HUES48 (cell line): ENCODE data around the gene CPM.

ENCODE experiments used
- H3K27ac ChIP-seq: one replicate; pipeline ENCODE4 v1.7.0; 2013; ENCODE audit warnings: low read depth, low read length, inconsistent platforms
- H3K27me3 ChIP-seq: 2 replicates; pipeline ENCODE4 v1.6.1; 2013; ENCODE audit warnings: mild to moderate bottlenecking, low read length; ENCODE audit not compliant: control insufficient read depth, insufficient read depth
- H3K36me3 ChIP-seq: 2 replicates; pipeline ENCODE4 v1.6.1; 2013; ENCODE audit warnings: low read length; ENCODE audit not compliant: control insufficient read depth, insufficient read depth
- H3K4me1 ChIP-seq: 2 replicates; pipeline ENCODE4 v1.6.1; 2013; ENCODE audit warnings: mild to moderate bottlenecking, low read length; ENCODE audit not compliant: control insufficient read depth, insufficient read depth
- H3K4me3 ChIP-seq: 2 replicates; pipeline ENCODE4 v1.5.1; 2013; ENCODE audit warnings: mild to moderate bottlenecking, low read depth, low read length
- H3K9ac ChIP-seq: 2 replicates; pipeline ENCODE4 v1.6.1; 2013; ENCODE audit warnings: mild to moderate bottlenecking, low read depth, low read length, moderate library complexity
- H3K9me3 ChIP-seq: 2 replicates; pipeline ENCODE4 v1.6.1; 2013; ENCODE audit warnings: low read length; ENCODE audit not compliant: control insufficient read depth, insufficient read depth

Gene CPM

DNA sequence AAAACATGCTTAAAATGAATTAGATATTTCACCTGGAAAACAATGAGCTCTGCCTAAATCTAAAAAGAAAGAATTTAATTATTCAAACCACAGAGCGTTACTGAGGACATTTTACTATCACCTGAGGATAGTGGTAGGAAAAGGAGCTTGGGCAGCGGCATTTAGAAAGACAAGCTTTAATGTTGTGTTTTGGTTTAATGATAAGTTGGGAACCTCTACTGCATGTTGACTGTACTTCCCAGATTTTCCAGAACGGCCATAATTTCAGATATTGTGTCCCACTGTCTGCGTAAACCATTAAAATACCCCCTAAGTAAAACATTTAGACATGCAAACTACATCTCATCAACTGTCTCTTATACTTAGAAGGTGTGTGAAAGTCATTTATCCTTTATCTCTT is 55.4 kb downstream of the CPM start:
- H3K9me3 ChIP-seq: no peaks in the 10 kb centered on the region
- H3K9ac ChIP-seq: no peak overlapping the region
- no peak overlapping the region for H3K27ac ChIP-seq
- no peaks in the 10 kb centered on the region for H3K36me3 ChIP-seq
- no peak overlapping the region for H3K4me3 ChIP-seq
- H3K4me1 ChIP-seq: no peaks in the 10 kb centered on the region
- no peaks in the 10 kb centered on the region for H3K27me3 ChIP-seq

DNA sequence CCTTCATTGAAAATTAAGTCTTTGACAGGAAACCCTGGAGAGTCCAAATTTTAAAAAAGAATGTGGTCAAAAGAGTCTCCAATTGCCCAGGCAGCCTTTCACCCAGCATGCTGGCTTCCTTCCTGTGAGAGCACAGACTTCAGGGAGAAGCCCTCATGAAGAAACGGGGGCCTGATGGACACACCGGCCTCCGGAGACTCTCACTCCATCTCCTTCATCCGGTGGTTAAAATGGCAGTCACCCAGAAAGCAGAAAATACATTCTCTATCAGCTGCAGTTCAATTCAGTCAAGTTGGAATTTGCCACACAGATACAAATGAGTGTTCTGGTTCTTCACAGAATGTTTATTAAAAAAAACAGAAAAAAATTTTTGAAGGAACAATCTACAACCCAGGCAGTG is 56.5 kb downstream of the CPM start:
- no peak overlapping the region for H3K4me3 ChIP-seq
- H3K27ac ChIP-seq: no peak overlapping the region
- H3K4me1 ChIP-seq: no peaks in the 10 kb centered on the region
- H3K27me3 ChIP-seq: no peaks in the 10 kb centered on the region
- H3K9me3 ChIP-seq: no peaks in the 10 kb centered on the region
- no peaks in the 10 kb centered on the region for H3K36me3 ChIP-seq
- H3K9ac ChIP-seq: no peak overlapping the region

DNA sequence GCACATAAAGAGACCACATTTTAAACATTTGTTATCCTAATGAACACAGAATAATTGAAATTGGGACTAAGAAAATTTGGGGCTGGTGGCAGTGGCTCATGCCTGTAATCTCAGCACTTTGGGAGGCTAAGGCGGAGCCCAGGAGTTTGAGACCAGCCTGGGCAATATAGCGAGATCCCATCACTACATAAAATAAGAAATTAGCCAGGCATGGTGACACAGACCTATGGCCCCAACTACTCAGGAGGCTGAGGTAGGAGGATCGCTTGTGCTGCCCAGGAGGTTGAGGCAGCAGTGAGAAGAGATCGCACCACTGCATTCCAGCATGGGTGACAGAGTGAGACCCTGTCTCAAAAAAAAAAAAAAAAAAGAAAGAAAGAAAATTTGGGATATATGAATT is 59.7 kb downstream of the CPM start:
- Histone ChIP-seq H3K27me3 (no peaks in the 10 kb centered on the region), H3K4me3 (no peak overlapping the region), H3K27ac (no peak overlapping the region), H3K36me3 (no peaks in the 10 kb centered on the region), H3K9me3 (no peaks in the 10 kb centered on the region), H3K9ac (no peak overlapping the region), H3K4me1 (no peaks in the 10 kb centered on the region)

- H3K36me3 ChIP-seq: no peaks in the 10 kb centered on the region
- H3K4me1 ChIP-seq: peaks cover 7% of the 10 kb centered on the region; the same call in 1 of the 2 replicates
- H3K27me3 ChIP-seq: no peaks in the 10 kb centered on the region
These were observed 61.0 kb downstream of the CPM start for GRCh38 chr12:68871921-68872320.

DNA sequence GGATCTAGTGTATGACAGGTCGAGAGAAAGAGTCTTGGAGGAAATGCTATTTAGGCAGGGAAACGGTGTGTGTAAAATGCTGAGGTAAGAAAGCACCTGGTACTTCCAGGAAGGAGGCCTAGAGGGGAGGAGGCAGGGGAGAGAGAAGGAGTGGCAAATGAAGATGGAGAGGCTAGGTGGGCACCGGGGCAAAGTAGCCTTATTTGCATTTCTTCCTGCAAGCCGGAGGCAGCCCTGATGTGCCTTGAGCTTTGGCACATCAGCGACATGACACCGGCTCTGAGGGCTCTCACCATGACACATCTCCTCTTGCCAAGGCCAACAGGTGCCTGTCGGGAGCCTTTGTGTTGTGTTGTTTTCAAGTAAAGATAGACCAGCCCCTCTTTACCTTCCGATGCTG is 61.6 kb downstream of the CPM start:
- Histone ChIP-seq H3K4me1 (peaks cover 7% of the 10 kb centered on the region; the same call in 1 of the 2 replicates), H3K36me3 (no peaks in the 10 kb centered on the region), H3K9me3 (no peaks in the 10 kb centered on the region), H3K27ac (no peak overlapping the region), H3K4me3 (no peak overlapping the region), H3K27me3 (no peaks in the 10 kb centered on the region), H3K9ac (no peak overlapping the region)

More at GRCh38 chr12:68871921-68872320, 61.0 kb downstream of the CPM start:
- no peak overlapping the region for H3K27ac ChIP-seq
- H3K9ac ChIP-seq: no peak overlapping the region
- H3K9me3 ChIP-seq: no peaks in the 10 kb centered on the region
- no peak overlapping the region for H3K4me3 ChIP-seq

GRCh38 chr12:68870443-68870842 is 62.5 kb downstream of the CPM start:
- no peak overlapping the region for H3K4me3 ChIP-seq
- H3K36me3 ChIP-seq: no peaks in the 10 kb centered on the region
- H3K4me1 ChIP-seq: peaks cover 7% of the 10 kb centered on the region; the same call in 1 of the 2 replicates
- no peak overlapping the region for H3K9ac ChIP-seq
- H3K27me3 ChIP-seq: no peaks in the 10 kb centered on the region
- no peak overlapping the region for H3K27ac ChIP-seq
- H3K9me3 ChIP-seq: no peaks in the 10 kb centered on the region

DNA sequence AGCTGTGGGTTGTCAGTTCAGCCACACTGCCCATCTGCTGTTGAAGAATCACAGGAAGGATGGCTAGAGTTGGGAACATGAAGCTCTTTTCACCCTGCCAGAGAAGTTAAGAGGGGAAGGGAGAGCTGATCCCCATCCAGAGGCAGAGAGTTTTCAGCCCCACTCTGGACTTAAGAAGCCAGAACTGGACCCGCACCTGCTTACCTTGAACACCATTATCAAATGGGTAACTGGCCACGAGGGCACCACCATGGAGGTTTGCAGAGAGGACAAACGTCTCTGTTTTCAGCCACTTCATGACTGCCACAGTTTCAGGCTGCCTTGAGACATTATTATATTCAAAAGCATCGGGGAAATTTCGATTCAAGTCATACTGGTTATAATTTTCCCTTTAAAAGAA is 63.0 kb downstream of the CPM start:
- no peaks in the 10 kb centered on the region for H3K27me3 ChIP-seq
- H3K9ac ChIP-seq: no peak overlapping the region
- H3K4me1 ChIP-seq: peaks cover 7% of the 10 kb centered on the region; the same call in 1 of the 2 replicates
- no peak overlapping the region for H3K27ac ChIP-seq
- no peak overlapping the region for H3K4me3 ChIP-seq
- H3K9me3 ChIP-seq: no peaks in the 10 kb centered on the region
- no peaks in the 10 kb centered on the region for H3K36me3 ChIP-seq

DNA sequence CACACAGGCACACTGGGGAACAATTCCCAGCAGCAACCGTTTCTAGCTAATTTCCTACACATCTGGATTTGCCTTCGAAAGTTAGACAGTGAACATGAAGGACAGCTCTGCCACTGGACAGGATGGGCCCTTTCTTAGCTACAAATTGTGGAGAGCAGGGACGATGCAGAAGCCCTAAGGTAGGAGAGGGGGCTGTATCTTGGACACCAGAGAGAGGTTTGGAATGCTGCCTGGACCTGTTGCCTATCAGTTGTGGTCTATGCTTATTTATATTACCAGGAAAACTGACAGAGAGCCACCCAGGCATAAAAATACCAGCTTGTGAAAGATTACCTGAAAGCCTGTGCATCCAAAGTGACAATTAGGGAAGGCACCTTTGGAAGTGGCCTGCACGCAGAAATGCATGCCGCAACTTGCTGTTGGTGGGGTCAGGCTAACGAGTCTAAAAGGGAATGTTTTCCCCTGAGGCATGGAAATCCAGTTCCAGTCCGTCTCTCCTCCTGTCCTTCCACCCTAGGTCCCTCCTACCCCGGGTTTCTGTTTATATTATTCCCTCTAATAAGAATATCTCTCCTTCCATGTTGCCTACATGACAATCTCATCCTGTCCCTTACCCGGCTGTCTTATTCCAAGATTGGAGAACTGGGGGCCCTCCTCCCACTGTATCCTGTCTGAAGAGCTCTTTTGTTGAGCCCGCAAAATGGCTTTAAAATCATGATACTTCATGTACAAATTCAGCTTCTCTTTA is 64.8 kb downstream of the CPM start:
- no peak overlapping the region for H3K4me3 ChIP-seq
- H3K4me1 ChIP-seq: peaks cover 7% of the 10 kb centered on the region; the same call in 1 of the 2 replicates
- H3K27me3 ChIP-seq: no peaks in the 10 kb centered on the region
- no peak overlapping the region for H3K27ac ChIP-seq
- H3K36me3 ChIP-seq: no peaks in the 10 kb centered on the region
- H3K9ac ChIP-seq: no peak overlapping the region
- H3K9me3 ChIP-seq: no peaks in the 10 kb centered on the region

GRCh38 chr12:68867606-68868005 is 65.4 kb downstream of the CPM start:
- no peak overlapping the region for H3K4me3 ChIP-seq
- H3K9ac ChIP-seq: no peak overlapping the region
- peaks cover 7% of the 10 kb centered on the region; the same call in 1 of the 2 replicates for H3K4me1 ChIP-seq
- H3K36me3 ChIP-seq: no peaks in the 10 kb centered on the region
- H3K27me3 ChIP-seq: no peaks in the 10 kb centered on the region
- no peaks in the 10 kb centered on the region for H3K9me3 ChIP-seq
- no peak overlapping the region for H3K27ac ChIP-seq

DNA sequence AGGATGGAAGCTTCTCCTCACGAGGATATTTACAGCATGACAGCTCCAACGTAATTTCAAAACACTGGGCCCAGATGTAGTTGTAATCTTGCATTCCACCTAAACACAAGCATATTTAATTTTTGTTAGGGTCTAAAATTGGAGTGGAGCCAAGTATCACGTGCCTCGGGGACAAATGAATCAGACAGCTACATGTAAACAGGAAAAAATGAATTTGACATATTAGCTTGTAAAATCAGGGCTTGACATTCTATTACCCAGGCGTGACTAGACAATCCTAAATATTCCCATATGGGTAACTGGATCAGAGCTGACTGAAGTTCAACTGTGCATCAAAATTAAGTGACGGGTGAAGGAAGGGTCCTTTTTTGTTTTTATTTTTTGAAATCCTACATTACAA is 66.0 kb downstream of the CPM start:
- Histone ChIP-seq H3K4me1 (peaks cover 7% of the 10 kb centered on the region; the same call in 1 of the 2 replicates), H3K27ac (no peak overlapping the region), H3K9ac (no peak overlapping the region), H3K36me3 (no peaks in the 10 kb centered on the region), H3K27me3 (no peaks in the 10 kb centered on the region), H3K4me3 (no peak overlapping the region), H3K9me3 (no peaks in the 10 kb centered on the region)

DNA sequence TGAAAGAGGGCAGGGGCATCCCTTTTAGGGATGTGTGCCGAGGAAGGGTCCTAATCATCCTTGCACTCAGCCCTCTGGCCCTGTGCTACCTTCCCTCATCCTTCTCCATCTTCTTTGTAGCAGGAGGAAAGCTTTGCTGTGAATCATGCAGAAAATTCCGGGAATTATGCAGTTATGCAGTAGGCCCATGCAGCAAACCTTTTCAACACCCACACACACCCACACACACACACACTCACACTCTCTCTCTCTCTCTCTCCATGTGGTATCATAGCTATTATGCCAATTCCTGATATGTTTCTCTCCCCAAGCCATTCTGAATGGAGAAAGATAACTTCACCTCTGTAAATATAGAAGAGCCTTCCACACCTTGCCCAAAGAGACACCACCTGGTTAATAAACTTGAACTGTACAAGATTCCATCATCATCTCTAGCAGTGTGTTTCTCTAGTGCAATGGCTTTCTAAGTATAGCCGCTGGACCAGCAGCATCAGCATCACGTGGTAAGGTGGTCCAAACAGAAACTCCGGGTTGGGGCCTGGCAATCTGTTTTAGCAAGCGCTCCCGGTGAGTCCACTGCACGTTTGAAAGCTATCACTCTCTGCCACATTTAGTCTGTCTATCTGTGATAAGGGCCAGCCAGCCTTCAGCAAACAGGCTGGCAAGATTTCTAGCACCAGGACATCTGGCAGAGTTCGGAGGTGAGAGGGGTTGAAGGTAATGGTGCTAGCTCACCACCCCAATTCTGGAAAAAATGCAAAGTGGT is 67.4 kb downstream of the CPM start:
- no peak overlapping the region for H3K9ac ChIP-seq
- H3K4me3 ChIP-seq: no peak overlapping the region
- H3K36me3 ChIP-seq: no peaks in the 10 kb centered on the region
- peaks cover 7% of the 10 kb centered on the region; the same call in 1 of the 2 replicates for H3K4me1 ChIP-seq
- H3K9me3 ChIP-seq: no peaks in the 10 kb centered on the region
- no peaks in the 10 kb centered on the region for H3K27me3 ChIP-seq
- no peak overlapping the region for H3K27ac ChIP-seq
